ENCODE measurements around the gene SLC9A5.

Gene SLC9A5

GRCh38 chr16:67260426-67261063 is 11.8 kb downstream of the SLC9A5 start:
- no peaks in the 10 kb centered on the region for H3K9me3 ChIP-seq (ENCODE audit: insufficient read depth, low read length, severe bottlenecking)
- TF ChIP-seq EZH2 (IDR thresholded peaks at IDR 0.05; ENCODE audit: borderline replicate concordance, low read depth, low read length, severe bottlenecking) (no peak), CTCF (IDR thresholded peaks at IDR 0.05; ENCODE audit: borderline replicate concordance, extremely low read depth, low read length, poor library complexity, severe bottlenecking) (peak; percentile 62)
- no peaks in the 10 kb centered on the region for H3K79me2 ChIP-seq (ENCODE audit: insufficient read depth, low read length)
- H3K9ac ChIP-seq (ENCODE audit: low read depth, low read length) = no peak overlapping the region
- no peak overlapping the region for H3K4me3 ChIP-seq (ENCODE audit: low read depth in 1 of 2, low read length in 2 of 2)
- H3K27me3 ChIP-seq (ENCODE audit: insufficient read depth, low read length, poor library complexity) = peaks cover 27% of the 10 kb centered on the region
- ATAC-seq (ENCODE audit: insufficient read depth, low read depth) (peak; percentile 66; the same call in 2 of the 3 replicates), DNase-seq (no peak)
- H3K4me2 ChIP-seq (ENCODE audit: insufficient read depth, low read length) = no peak overlapping the region
- no peaks in the 10 kb centered on the region for H3K36me3 ChIP-seq (ENCODE audit: insufficient read depth, low read length)
- H2AFZ ChIP-seq (ENCODE audit: low read depth, low read length) = no peak overlapping the region
- H3K27ac ChIP-seq (ENCODE audit: low read length) = no peak overlapping the region
- H4K20me1 ChIP-seq (ENCODE audit: insufficient read depth, low read length) = no peaks in the 10 kb centered on the region
- no peaks in the 10 kb centered on the region for H3K4me1 ChIP-seq (ENCODE audit: insufficient read depth, low read length)

GRCh38 chr16:67263201-67263600 is 14.4 kb downstream of the SLC9A5 start:
- ATAC-seq (ENCODE audit: insufficient read depth, low read depth) (no peak), DNase-seq (no peak)
- Histone ChIP-seq H3K9ac (ENCODE audit: low read depth, low read length) (no peak overlapping the region), H4K20me1 (ENCODE audit: insufficient read depth, low read length) (no peaks in the 10 kb centered on the region), H3K27ac (ENCODE audit: low read length) (no peak overlapping the region), H3K79me2 (ENCODE audit: insufficient read depth, low read length) (no peaks in the 10 kb centered on the region), H3K9me3 (ENCODE audit: insufficient read depth, low read length, severe bottlenecking) (no peaks in the 10 kb centered on the region), H3K36me3 (ENCODE audit: insufficient read depth, low read length) (no peaks in the 10 kb centered on the region), H3K27me3 (ENCODE audit: insufficient read depth, low read length, poor library complexity) (peaks cover 34% of the 10 kb centered on the region), H3K4me2 (ENCODE audit: insufficient read depth, low read length) (no peak overlapping the region), H3K4me3 (ENCODE audit: low read depth in 1 of 2, low read length in 2 of 2) (no peak overlapping the region), H3K4me1 (ENCODE audit: insufficient read depth, low read length) (no peaks in the 10 kb centered on the region), H2AFZ (ENCODE audit: low read depth, low read length) (no peak overlapping the region)
- no peak for TF ChIP-seq CTCF (IDR thresholded peaks at IDR 0.05; ENCODE audit: borderline replicate concordance, extremely low read depth, low read length, poor library complexity, severe bottlenecking)
- TF ChIP-seq EZH2 (IDR thresholded peaks at IDR 0.05; ENCODE audit: borderline replicate concordance, low read depth, low read length, severe bottlenecking) = no peak

- Histone ChIP-seq H3K27ac (ENCODE audit: low read length) (no peak overlapping the region), H3K27me3 (ENCODE audit: insufficient read depth, low read length, poor library complexity) (peaks cover 34% of the 10 kb centered on the region), H3K36me3 (ENCODE audit: insufficient read depth, low read length) (no peaks in the 10 kb centered on the region), H3K4me3 (ENCODE audit: low read depth in 1 of 2, low read length in 2 of 2) (no peak overlapping the region), H3K9me3 (ENCODE audit: insufficient read depth, low read length, severe bottlenecking) (no peaks in the 10 kb centered on the region), H2AFZ (ENCODE audit: low read depth, low read length) (no peak overlapping the region), H3K4me2 (ENCODE audit: insufficient read depth, low read length) (no peak overlapping the region), H3K4me1 (ENCODE audit: insufficient read depth, low read length) (no peaks in the 10 kb centered on the region), H3K9ac (ENCODE audit: low read depth, low read length) (no peak overlapping the region), H3K79me2 (ENCODE audit: insufficient read depth, low read length) (no peaks in the 10 kb centered on the region), H4K20me1 (ENCODE audit: insufficient read depth, low read length) (no peaks in the 10 kb centered on the region)
- TF ChIP-seq CTCF (IDR thresholded peaks at IDR 0.05; ENCODE audit: borderline replicate concordance, extremely low read depth, low read length, poor library complexity, severe bottlenecking) = peak; percentile 37
- TF ChIP-seq EZH2 (IDR thresholded peaks at IDR 0.05; ENCODE audit: borderline replicate concordance, low read depth, low read length, severe bottlenecking) = no peak
- ATAC-seq (ENCODE audit: insufficient read depth, low read depth) (no peak; the same call in 2 of the 3 replicates), DNase-seq (no peak)
Observed at GRCh38 chr16:67264277-67264676, 15.5 kb downstream of the SLC9A5 start.
